HG03521 (cell line): ENCODE measurements around the gene MLLT10.
"Not testable (repeated sequence)": the region's sequence is repeated elsewhere in the genome, so short reads cannot be mapped to it uniquely, and the experiment has no call there.

ENCODE experiments used
- ATAC-seq: cut with Tn5 transposase; IDR thresholded peaks from one replicate; pipeline ENCODE4 v1.9.1; 2021; ENCODE audit warnings: mild to moderate bottlenecking, moderate library complexity; ENCODE audit not compliant: unreplicated experiment

The MLLT10 gene

GRCh38 chr10:21628645-21629044 is 94.6 kb downstream of the MLLT10 start:
- ATAC-seq, result not testable (repeated sequence)

GRCh38 chr10:21634599-21635365 is 100.8 kb downstream of the MLLT10 start:
- no peak for ATAC-seq

- ATAC-seq, result no peak
Observed at GRCh38 chr10:21637795-21638194, 103.8 kb downstream of the MLLT10 start.

- ATAC-seq, result no peak
Observed at GRCh38 chr10:21638681-21639080, 104.6 kb downstream of the MLLT10 start.

GRCh38 chr10:21648040-21648439 is 114.0 kb downstream of the MLLT10 start:
- ATAC-seq, result no peak

- no peak for ATAC-seq
Observed at GRCh38 chr10:21649454-21649872, 115.4 kb downstream of the MLLT10 start.

- ATAC-seq, result no peak
Observed at GRCh38 chr10:21650353-21650752, 116.3 kb downstream of the MLLT10 start.

- no peak for ATAC-seq
Observed at GRCh38 chr10:21655236-21655635, 121.2 kb downstream of the MLLT10 start.

GRCh38 chr10:21655687-21656086 is 121.7 kb downstream of the MLLT10 start:
- ATAC-seq, result no peak

- no peak for ATAC-seq
Observed at GRCh38 chr10:21661087-21661486, 127.1 kb downstream of the MLLT10 start.

GRCh38 chr10:21661935-21662334 is 127.9 kb downstream of the MLLT10 start:
- ATAC-seq, result no peak

GRCh38 chr10:21662635-21663034 is 128.6 kb downstream of the MLLT10 start:
- no peak for ATAC-seq

GRCh38 chr10:21668831-21669230 is 134.8 kb downstream of the MLLT10 start:
- no peak for ATAC-seq

GRCh38 chr10:21670391-21670790 is 136.4 kb downstream of the MLLT10 start:
- no peak for ATAC-seq

GRCh38 chr10:21673668-21674067 is 139.6 kb downstream of the MLLT10 start:
- no peak for ATAC-seq

- ATAC-seq, result no peak
Observed at GRCh38 chr10:21675157-21675796, 141.2 kb downstream of the MLLT10 start.

- ATAC-seq, result no peak
Observed at GRCh38 chr10:21677551-21677950, 143.5 kb downstream of the MLLT10 start.

- ATAC-seq, result no peak
Observed at GRCh38 chr10:21681156-21681555, 147.1 kb downstream of the MLLT10 start.

GRCh38 chr10:21687266-21688008 is 153.4 kb downstream of the MLLT10 start:
- no peak for ATAC-seq

- ATAC-seq, result no peak
Observed at GRCh38 chr10:21688009-21688332, 153.9 kb downstream of the MLLT10 start.

- no peak for ATAC-seq
Observed at GRCh38 chr10:21688870-21689269, 154.8 kb downstream of the MLLT10 start.

GRCh38 chr10:21689881-21690280 is 155.8 kb downstream of the MLLT10 start:
- no peak for ATAC-seq
